Keratinocyte (primary cell): ENCODE results near the gene UCP2.

Experiments
- CTCF ChIP-seq, 3 experiments: IDR thresholded peaks in 1 of 3; conservative IDR thresholded peaks in 1 of 3; optimal IDR thresholded peaks in 1 of 3; 2 replicates in 2 of 3; 3 replicates in 1 of 3; pipeline versions ENCODE3 to v1.5.1; 2011; ENCODE audit warnings: low read length in 3 of 3, mild to moderate bottlenecking in 3 of 3, moderate library complexity in 2 of 3, control low read depth in 1 of 3, inconsistent platforms in 1 of 3; ENCODE audit not compliant: insufficient read depth in 2 of 3; ENCODE audit errors: extremely low read depth in 1 of 3
- EZH2 ChIP-seq: IDR thresholded peaks from one replicate; pipeline ENCODE4 v1.6.1; 2012; ENCODE audit warnings: inconsistent platforms, mild to moderate bottlenecking, low read length, moderate library complexity

- TF ChIP-seq CTCF (optimal IDR thresholded peaks at IDR 0.05 in 1 of 3, IDR thresholded peaks at IDR 0.05 in 1 of 3, conservative IDR thresholded peaks at IDR 0.05 in 1 of 3; ENCODE audit: extremely low read depth in 1 of 3, insufficient read depth in 2 of 3, low read length in 3 of 3): no peak
- TF ChIP-seq EZH2: no peak
Measured at GRCh38 chr11:74008373-74009229, 26.0 kb upstream of the UCP2 start, which contains the start of gene UCP3.
